HAP-1 (cell line): ENCODE results near the gene DHRS13.
"Not testable (repeated sequence)": the region's sequence is repeated elsewhere in the genome, so short reads cannot be mapped to it uniquely, and the experiment has no call there.

ENCODE experiments used
- DNase-seq, 2 experiments: peaks; one replicate each; pipeline ENCODE4 v3.0.0-alpha.2; 2016 to 2020; ENCODE audit warnings: low spot score in 2 of 2
- H3K27me3 ChIP-seq: fragments of 250-450 bp; sonication (Bioruptor Pico); 2 replicates; pipeline ENCODE4 v1.5.1; 2020; ENCODE audit warnings: low read depth, mild to moderate bottlenecking, moderate library complexity
- H3K36me3 ChIP-seq: fragments of 250-450 bp; sonication (Bioruptor Pico); replicated peaks from 2 replicates; pipeline ENCODE4 v1.5.1; 2020; ENCODE audit warnings: mild to moderate bottlenecking
- H3K4me1 ChIP-seq: fragments of 250-450 bp; sonication (Bioruptor Pico); 2 replicates; pipeline ENCODE4 v1.5.1; 2020; ENCODE audit warnings: mild to moderate bottlenecking
- H3K4me3 ChIP-seq: fragments of 250-450 bp; sonication (Bioruptor Pico); 2 replicates; pipeline ENCODE4 v1.5.1; 2020; ENCODE audit warnings: mild to moderate bottlenecking, moderate library complexity
- H3K9me3 ChIP-seq: fragments of 250-450 bp; sonication (Bioruptor Pico); 2 replicates; pipeline ENCODE4 v1.5.1; 2020; ENCODE audit warnings: mild to moderate bottlenecking, moderate library complexity
- in situ Hi-C: fragments of 300-500 bp; cut with MboI; formaldehyde crosslinking; loops from 3 replicates; pipeline ENCODE4 v1.14.3; 2020; ENCODE audit warnings: low sequenced_read_pairs, inconsistent platforms, mixed read lengths

DHRS13 gene

DNA sequence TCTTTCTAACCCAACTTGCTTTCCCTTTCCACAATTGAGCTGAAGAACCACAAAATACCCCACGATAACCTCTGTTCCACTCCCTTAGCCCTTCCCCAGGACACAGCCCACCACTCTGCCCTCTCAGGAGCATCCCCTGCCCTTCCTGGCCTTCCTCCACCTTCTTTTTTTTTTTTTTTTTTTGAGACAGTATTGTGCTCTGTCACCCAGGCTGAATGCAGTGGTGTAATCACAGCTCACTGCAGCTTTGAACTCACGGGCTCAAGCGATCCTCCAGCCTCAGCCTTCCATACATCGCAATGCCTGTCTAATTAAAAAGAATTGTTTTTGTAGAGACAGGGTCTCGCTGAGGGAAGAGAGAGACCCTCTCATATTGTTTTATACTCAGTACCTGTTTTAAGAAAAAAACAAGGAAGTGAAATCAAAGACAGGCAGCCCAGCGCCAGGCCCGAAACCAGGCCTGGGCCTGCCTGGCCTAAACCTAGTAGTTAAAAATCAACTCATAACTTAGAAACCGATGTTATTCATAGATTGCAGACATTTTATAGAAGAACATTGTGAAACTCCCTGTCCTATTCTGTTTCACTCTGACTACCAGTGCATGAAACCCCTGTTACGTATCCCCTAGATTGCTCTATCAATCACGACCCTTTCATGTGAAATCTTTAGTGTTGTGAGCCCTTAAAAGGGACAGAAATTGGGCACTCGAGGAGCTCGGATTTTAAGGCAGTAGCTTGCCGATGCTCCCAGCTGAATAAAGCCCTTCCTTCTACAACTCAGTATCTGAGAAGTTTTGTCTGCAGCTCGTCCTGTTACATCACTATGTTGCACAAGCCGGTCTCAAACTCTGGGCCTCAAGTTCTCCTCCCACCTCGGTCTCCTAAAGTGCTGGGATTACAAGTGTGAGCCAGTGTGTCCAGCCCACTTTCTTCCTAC is 9.4 kb downstream of the DHRS13 start:
- H3K27me3 ChIP-seq, in situ Hi-C loops, H3K9me3 ChIP-seq, DNase-seq, H3K4me3 ChIP-seq: not testable (repeated sequence)
- H3K36me3 ChIP-seq = peaks cover 19% of the 10 kb centered on the region
- H3K4me1 ChIP-seq = peaks cover 13% of the 10 kb centered on the region

DNA sequence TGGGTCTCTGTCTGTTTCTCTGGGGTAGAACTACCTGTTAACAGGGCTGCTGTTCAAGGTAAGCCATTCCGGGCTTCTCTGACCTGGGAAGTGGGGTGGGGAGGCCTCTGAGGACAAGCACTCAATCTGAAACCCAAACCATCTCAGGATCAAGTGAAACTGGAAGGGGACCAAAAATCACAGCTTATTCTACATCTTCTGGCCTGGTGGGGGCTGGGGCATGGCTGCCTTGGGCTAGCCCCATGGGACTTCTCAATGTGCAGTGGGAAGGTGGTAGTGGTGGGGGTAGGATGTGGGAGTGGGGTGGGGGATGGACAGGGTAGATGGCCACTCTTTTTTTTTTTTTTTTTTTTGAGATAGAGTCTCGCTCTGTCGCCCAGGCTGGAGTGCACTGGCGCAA is 10.9 kb downstream of the DHRS13 start:
- Histone ChIP-seq H3K4me1 (peaks cover 8% of the 10 kb centered on the region), H3K36me3 (peaks cover 15% of the 10 kb centered on the region), H3K9me3 (no peaks in the 10 kb centered on the region), H3K27me3 (no peaks in the 10 kb centered on the region), H3K4me3 (no peak overlapping the region)
- DNase-seq = no peak
- in situ Hi-C loops = no loop called here

DNA sequence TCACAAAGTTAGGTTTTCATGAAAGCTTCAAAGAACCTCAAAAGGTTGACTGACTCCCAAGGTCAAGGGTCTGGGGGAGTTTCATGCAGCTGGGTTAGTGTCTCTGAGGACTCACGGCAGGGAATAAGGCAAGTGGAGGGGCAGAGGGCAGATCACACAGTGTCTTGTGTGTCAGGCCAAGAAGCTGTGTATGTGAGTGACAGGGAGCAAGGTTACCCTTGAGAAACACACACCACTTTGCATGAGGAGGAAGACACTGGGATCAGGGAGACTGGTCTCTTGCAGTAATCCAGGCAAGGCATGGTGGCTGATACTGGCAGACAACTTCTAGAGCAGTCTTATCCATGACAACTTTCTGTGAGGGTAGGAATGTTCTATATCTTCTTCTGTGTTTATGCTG is 11.7 kb downstream of the DHRS13 start:
- no peak for DNase-seq

DNA sequence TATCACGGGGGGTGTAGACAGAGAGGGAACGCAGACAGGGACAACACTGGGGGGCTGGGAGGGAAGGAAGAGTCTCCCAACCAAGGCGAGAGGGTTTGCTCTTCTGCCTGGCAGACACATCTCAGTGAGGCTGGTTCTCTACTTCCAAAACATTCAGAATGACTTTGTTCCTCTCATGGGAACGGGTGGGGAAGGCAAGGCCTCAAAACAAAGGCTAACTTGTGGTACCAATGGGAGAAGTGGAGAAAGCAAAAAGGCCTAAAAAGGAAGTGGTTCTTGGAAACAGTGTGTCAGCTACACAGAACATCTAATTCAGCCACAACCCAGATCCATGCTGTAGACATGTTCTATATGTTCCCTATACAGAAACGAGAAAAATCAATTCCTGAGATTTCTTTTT is 12.9 kb downstream of the DHRS13 start:
- H3K4me1 ChIP-seq = no peaks in the 10 kb centered on the region
- no peaks in the 10 kb centered on the region for H3K27me3 ChIP-seq
- H3K4me3 ChIP-seq = no peak overlapping the region
- in situ Hi-C loops = loop anchor here (10.0 kb wide), 1 partner anchor 135 kb away; no protein-coding TSS in a partner anchor
- H3K9me3 ChIP-seq = no peaks in the 10 kb centered on the region
- H3K36me3 ChIP-seq = peaks cover 16% of the 10 kb centered on the region; the same call in 1 of the 2 replicates
- DNase-seq = no peak

More for the DNA sequence above, 11.7 kb downstream of the DHRS13 start:
- peaks cover 13% of the 10 kb centered on the region for H3K36me3 ChIP-seq
- no peak overlapping the region for H3K4me3 ChIP-seq
- in situ Hi-C loops = no loop called here
- H3K27me3 ChIP-seq = no peaks in the 10 kb centered on the region
- H3K4me1 ChIP-seq = peaks cover 6% of the 10 kb centered on the region
- H3K9me3 ChIP-seq = no peaks in the 10 kb centered on the region

DNA sequence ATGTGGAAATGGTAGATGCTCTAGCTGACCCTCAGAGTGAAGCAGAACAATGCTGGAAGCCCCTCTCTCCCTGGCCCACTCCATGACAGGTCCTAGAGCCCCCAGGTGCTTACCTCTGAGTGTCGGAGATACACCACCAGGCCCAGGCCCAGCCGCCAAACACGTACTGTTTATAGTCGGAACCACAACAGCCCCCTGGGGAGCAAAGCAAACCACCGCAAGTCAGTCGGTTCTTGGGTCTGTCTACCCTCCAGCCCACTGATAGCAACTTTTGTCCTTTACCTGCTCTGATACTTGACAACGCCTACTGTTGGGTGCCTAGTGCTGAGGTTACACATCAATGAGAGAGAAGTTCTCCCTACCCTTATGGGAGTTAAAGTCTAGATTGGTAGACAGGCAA is 14.0 kb downstream of the DHRS13 start:
- Histone ChIP-seq H3K27me3 (no peaks in the 10 kb centered on the region), H3K4me3 (no peak overlapping the region), H3K9me3 (no peaks in the 10 kb centered on the region), H3K36me3 (peaks cover 27% of the 10 kb centered on the region), H3K4me1 (no peaks in the 10 kb centered on the region)
- in situ Hi-C loops = loop anchor here (10.0 kb wide), 1 partner anchor 134 kb away; no protein-coding TSS in a partner anchor
- DNase-seq = no peak

DNA sequence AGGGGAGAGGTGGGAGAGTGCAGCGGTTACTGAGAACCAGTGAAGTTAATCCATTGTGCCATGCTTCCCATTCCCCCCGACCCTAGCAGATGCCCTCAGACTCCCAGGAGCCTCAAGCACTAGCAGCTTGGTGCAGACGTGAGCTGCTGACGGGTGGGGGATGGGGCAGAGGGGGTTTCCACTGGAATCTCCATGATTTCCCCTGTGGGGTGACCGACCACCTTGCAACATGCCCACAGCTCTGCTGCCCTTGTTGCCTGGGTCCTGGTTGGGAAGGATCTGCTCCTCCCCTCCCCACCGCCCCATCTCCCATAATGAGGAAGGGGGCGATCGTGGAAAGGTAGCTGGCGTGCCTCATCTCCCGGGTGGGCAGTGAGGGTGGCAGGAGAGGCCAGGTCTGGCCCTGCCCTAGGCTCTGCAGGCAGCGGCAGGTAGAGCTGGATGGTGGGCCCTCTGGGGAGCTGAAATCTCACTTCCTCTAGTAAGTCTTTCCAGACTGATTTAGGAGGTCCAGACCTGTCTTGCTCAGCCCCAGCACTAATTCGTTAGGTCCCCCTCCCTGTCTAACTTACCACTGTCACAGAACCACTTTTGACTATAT is 14.9 kb downstream of the DHRS13 start:
- in situ Hi-C loops = loop anchor here (10.0 kb wide), 1 partner anchor 133 kb away; no protein-coding TSS in a partner anchor
- no peaks in the 10 kb centered on the region for H3K9me3 ChIP-seq
- no peak overlapping the region for H3K4me3 ChIP-seq
- peaks cover 32% of the 10 kb centered on the region for H3K36me3 ChIP-seq
- H3K27me3 ChIP-seq = no peaks in the 10 kb centered on the region
- no peaks in the 10 kb centered on the region for H3K4me1 ChIP-seq
- no peak for DNase-seq

DNA sequence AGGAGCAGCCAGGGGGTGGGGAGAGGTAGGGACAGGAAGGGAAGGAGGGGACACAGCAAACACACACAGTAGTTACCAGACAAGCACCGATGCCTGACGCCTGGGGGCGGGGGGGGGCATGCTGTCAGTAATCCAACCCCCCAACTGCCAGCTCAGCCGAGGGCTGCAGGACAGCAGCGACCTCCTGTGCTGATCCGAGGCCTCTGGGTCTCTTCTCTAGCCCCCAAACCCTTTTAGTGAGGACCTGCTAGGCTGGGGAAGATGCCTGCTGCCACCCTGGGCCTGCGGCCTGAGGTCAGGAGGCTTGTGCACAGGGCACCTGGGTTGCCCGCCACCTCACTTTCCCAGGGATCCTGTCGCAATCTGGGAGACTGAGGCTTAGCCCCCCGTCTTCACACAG is 16.9 kb downstream of the DHRS13 start:
- peaks cover 41% of the 10 kb centered on the region for H3K36me3 ChIP-seq
- in situ Hi-C loops = loop anchor here (10.0 kb wide), 1 partner anchor 131 kb away; no protein-coding TSS in a partner anchor
- H3K4me3 ChIP-seq = no peak overlapping the region
- no peaks in the 10 kb centered on the region for H3K9me3 ChIP-seq
- no peaks in the 10 kb centered on the region for H3K27me3 ChIP-seq
- DNase-seq = no peak
- no peaks in the 10 kb centered on the region for H3K4me1 ChIP-seq

DNA sequence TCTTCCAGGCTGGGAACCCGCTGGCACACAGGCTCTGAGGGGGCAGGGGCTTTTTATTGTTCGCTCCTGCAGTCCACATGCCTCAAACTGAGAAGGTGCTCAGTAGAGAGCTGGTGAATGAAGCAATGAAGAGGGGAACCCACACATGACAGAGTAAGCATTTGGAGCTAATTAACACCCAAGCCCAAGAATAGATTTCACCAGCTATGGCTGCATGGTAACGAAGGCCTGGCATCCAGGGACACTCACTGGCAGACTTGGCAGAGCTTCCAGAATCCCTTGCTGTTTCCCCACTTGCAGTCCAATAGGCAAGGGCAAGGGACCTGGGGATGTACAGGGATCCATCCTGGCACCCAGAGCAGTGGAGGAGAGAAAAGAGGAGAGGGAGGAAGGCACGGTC is 17.5 kb downstream of the DHRS13 start:
- no peak overlapping the region for H3K4me3 ChIP-seq
- DNase-seq = no peak
- H3K9me3 ChIP-seq = no peaks in the 10 kb centered on the region
- H3K36me3 ChIP-seq = peaks cover 46% of the 10 kb centered on the region
- no peaks in the 10 kb centered on the region for H3K27me3 ChIP-seq
- in situ Hi-C loops = loop anchor here (10.0 kb wide), 1 partner anchor 131 kb away; no protein-coding TSS in a partner anchor
- no peaks in the 10 kb centered on the region for H3K4me1 ChIP-seq

DNA sequence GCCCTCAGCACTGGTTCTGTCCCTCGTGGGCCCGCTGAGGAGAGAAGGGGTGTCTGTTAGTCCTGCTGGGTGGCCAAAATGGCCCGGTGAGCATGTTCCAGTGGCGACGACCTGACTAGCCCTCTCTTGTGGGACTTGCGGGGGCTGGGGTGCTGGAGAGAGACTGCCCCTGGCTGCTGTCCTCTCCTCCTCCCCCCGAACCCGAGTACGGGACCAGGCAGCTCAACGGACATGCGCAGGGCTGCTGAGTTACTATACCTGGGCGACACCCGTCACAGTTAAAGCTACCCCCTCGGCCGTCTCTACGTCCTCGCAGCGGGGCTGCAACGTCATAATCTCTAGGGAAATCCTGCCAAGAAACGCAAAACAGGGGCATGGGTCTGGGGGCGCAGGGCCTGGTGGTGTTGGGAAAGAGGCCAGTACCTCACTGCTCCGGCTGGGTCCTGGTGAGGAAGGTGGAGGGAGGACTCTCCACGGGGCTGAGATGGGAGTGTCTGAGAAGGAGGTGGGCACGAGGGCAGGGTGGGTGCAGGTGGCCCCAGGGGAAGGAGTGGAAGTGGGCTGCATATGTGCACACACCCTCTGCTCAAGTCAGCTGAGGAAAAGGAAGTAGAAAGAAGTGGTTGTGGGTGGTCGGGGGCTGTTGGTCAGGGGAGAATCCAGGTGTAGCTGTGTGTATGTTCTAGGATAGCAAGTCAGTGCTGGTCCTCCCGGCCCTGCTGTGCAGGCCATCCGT is 18.7 kb downstream of the DHRS13 start:
- H3K4me1 ChIP-seq = no peaks in the 10 kb centered on the region
- in situ Hi-C loops = loop anchor here (10.0 kb wide), 1 partner anchor 129 kb away; no protein-coding TSS in a partner anchor

DNA sequence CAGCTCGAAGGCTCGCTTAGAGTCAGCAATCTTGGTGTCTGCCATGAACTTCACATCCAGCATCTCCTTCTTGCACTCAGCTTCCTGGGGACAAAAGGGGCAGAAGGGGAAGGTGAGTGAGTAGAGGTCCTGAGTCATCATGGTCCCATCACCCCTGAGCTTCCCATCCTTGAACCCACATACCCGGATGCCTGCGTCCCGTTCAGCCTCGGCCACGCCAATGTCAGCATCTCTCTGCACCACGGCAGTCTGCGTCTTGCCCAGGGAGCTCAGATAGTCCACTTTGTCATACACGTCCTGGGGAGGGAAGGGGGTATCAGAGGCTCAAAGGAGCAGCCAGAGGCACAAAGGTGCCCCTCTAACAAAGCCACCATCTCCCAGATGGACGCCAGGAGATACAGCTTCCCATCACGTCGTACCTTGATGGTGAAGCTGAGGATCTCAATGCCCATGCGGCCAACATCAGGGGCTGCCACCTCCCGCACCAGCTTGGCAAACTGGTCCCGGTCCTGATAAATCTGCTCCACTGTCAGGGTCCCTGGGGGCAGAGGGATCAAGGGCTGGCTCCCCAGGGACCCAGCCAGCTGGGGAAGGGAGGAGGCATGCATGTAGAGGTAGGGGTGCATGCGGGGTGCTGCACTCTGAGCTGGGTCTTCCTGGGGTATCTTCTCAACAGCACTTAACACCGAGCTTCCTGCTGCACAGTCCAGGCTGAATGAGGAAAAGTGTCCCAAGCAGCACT is 20.6 kb downstream of the DHRS13 start:
- Histone ChIP-seq H3K27me3 (no peaks in the 10 kb centered on the region), H3K4me1 (no peaks in the 10 kb centered on the region), H3K9me3 (no peaks in the 10 kb centered on the region), H3K4me3 (no peak overlapping the region), H3K36me3 (peaks cover 64% of the 10 kb centered on the region)
- in situ Hi-C loops = loop anchor here (10.0 kb wide), 1 partner anchor 128 kb away; no protein-coding TSS in a partner anchor
- DNase-seq = no peak

More for the DNA sequence above, 18.7 kb downstream of the DHRS13 start:
- Histone ChIP-seq H3K36me3 (peaks cover 58% of the 10 kb centered on the region), H3K4me3 (no peak overlapping the region), H3K27me3 (no peaks in the 10 kb centered on the region), H3K9me3 (no peaks in the 10 kb centered on the region)
- DNase-seq = no peak

DNA sequence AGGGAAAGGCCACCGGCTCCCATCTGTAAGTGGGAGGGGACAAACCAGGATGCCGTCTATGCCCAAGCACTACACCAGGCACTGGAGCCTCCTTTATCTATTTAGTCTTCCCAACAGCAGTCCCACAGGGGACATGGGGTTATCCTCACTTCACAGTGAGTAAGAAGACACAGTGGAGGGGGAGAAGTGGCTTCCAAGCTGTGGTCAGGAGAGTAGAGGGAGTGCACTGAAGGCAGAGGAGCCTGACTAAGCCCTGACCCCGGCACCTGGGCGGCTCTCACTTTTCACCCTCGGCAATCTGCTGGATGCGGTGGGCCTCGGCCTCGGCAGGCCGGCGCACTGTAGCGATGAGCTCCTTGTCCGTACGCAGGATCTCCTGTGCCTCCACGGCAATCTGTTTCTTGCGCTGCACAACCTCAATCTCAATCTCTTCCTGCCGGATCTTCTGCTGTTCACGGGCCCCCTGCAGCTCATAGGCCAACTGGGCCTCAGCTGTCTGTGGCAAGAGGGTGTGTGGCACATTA is 21.3 kb downstream of the DHRS13 start:
- no peaks in the 10 kb centered on the region for H3K9me3 ChIP-seq
- H3K4me1 ChIP-seq = no peaks in the 10 kb centered on the region
- peaks cover 64% of the 10 kb centered on the region for H3K36me3 ChIP-seq
- in situ Hi-C loops = loop anchor here (10.0 kb wide), 1 partner anchor 127 kb away; no protein-coding TSS in a partner anchor
- H3K27me3 ChIP-seq = no peaks in the 10 kb centered on the region
- no peak for DNase-seq
- H3K4me3 ChIP-seq = no peak overlapping the region

DNA sequence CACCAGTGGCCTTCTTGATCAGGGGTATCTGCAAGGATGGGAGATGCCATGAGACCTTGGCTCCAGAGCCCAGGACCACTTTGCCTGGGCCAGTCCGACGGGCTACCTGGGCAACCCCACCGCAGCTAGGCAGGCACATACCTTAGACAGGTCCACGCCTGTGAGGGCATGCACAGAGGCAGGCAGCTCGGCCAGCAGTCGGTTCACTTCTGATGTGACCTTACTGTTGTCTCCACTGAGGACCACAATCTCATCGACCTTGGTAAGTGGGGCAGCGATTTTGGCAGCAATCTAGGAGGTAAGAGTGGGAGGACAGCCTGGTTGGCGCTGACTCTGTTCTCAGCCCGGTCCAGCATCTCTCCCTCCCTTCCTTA is 22.3 kb downstream of the DHRS13 start:
- in situ Hi-C loops = loop anchor here (10.0 kb wide), 1 partner anchor 126 kb away; no protein-coding TSS in a partner anchor
- DNase-seq = no peak
- Histone ChIP-seq H3K36me3 (peaks cover 64% of the 10 kb centered on the region), H3K4me3 (no peak overlapping the region), H3K4me1 (no peaks in the 10 kb centered on the region), H3K27me3 (no peaks in the 10 kb centered on the region), H3K9me3 (no peaks in the 10 kb centered on the region)
